ENCODE results near the gene ENPP6.

- TF ChIP-seq, protein P1, sequence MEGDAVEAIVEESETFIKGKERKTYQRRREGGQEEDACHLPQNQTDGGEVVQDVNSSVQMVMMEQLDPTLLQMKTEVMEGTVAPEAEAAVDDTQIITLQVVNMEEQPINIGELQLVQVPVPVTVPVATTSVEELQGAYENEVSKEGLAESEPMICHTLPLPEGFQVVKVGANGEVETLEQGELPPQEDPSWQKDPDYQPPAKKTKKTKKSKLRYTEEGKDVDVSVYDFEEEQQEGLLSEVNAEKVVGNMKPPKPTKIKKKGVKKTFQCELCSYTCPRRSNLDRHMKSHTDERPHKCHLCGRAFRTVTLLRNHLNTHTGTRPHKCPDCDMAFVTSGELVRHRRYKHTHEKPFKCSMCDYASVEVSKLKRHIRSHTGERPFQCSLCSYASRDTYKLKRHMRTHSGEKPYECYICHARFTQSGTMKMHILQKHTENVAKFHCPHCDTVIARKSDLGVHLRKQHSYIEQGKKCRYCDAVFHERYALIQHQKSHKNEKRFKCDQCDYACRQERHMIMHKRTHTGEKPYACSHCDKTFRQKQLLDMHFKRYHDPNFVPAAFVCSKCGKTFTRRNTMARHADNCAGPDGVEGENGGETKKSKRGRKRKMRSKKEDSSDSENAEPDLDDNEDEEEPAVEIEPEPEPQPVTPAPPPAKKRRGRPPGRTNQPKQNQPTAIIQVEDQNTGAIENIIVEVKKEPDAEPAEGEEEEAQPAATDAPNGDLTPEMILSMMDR (conservative IDR thresholded peaks at IDR 0.05; ENCODE audit: low read depth, low read length): no peak
- TF ChIP-seq EZH2 (IDR thresholded peaks at IDR 0.05; ENCODE audit: borderline replicate concordance, low read depth, low read length, poor library complexity, severe bottlenecking): no peak
Measured at GRCh38 chr4:184203300-184203699, 14.4 kb downstream of the ENPP6 start.
